Right lobe of liver (tissue), 6 donors: Measurements from ENCODE around the gene FAM151A. TPM values are rescaled to one million over a fixed set of nuclear protein-coding genes. Genes with fewer than 3 reads are reported as not detected.

Source experiments
- ATAC-seq, 4 donors: fragments of 200-7000 bp; cut with Tn5 transposase; one replicate each; pipeline ENCODE4 v1.9.1; 2020; ENCODE audit warnings: mild to moderate bottlenecking in 4 of 4, moderate library complexity in 4 of 4
- DNase-seq, 3 donors: peaks; one replicate each; pipeline ENCODE4 v3.0.0-alpha.2; 2020
- H3K27ac ChIP-seq, 3 donors: fragments of 200-600 bp; one replicate each; pipeline ENCODE4 v1.8.0; 2022
- H3K27me3 ChIP-seq, 2 donors: fragments of 200-600 bp; one replicate each; pipeline ENCODE4 v1.8.0; 2022
- H3K36me3 ChIP-seq, 4 donors: fragments of 200-600 bp; sonication (generic) in 1 of 4; one replicate each; pipeline versions ENCODE4 v1.5.1 to v1.8.0; 2017 to 2022; ENCODE audit warnings: control low read depth in 1 of 4
- H3K4me1 ChIP-seq, 4 donors: fragments of 200-600 bp; sonication (generic) in 1 of 4; one replicate each; pipeline versions ENCODE4 v1.5.1 to v1.8.0; 2017 to 2022; ENCODE audit warnings: control low read depth in 1 of 4
- H3K4me3 ChIP-seq, 3 donors: fragments of 200-600 bp; one replicate each; pipeline ENCODE4 v1.8.0; 2022
- H3K9me3 ChIP-seq, 4 donors: fragments of 200-600 bp; sonication (generic) in 1 of 4; one replicate each; pipeline versions ENCODE4 v1.5.1 to v1.8.0; 2017 to 2022; ENCODE audit warnings: control low read depth in 1 of 4
- POLR2A ChIP-seq: fragments of 450-650 bp; IDR thresholded peaks from one replicate; pipeline ENCODE4 v1.6.1; 2017; ENCODE audit warnings: antibody characterized with exemption, mild to moderate bottlenecking
- WGBS: methylation state at CpG from one replicate; pipeline ENCODE4 v1.1.6; 2018; ENCODE audit warnings: low coverage, low lambda C conversion rate; ENCODE audit not compliant: insufficient coverage; ENCODE audit errors: missing lambda C conversion rate; 5-methylcytosine and 5-hydroxymethylcytosine counted together
- intact Hi-C, 2 donors: fragments of 100-400 bp; cut with DNase I; formaldehyde crosslinking; loops; one replicate each; pipeline versions ENCODE4 v1.11.2 to v1.14.1; 2022
- total RNA-seq, 6 experiments: library from RNA; depleted of rRNA in 2 of 6; stranded (reverse); fragments of >200 nt in 2 of 6; fragmentation: NEBNext Ultra II Directional in 3 of 6; extraction: Animal tissue kit (Norgen Biotek cat#: 25700) in 3 of 6; gene quantifications; one replicate each; pipeline versions ENCODE4 v1.1.0 to v1.2.4, GENCODE V29; 2016 to 2023
- TF ChIP-seq, protein P1 (sequence below), 4 donors: fragments of 200-600 bp in 3 of 4; fragments of 450-650 bp in 1 of 4; IDR thresholded peaks; one replicate each; pipeline versions ENCODE4 v1.5.1 to v1.8.0; 2016 to 2022; ENCODE audit warnings: antibody characterized with exemption in 4 of 4, mild to moderate bottlenecking in 2 of 4
- donor health status: DM: no; HTN: yes; CAD: no.
- donor health status: DM: no; HTN: no; CAD: no.
- donor health status: DM: no; HTN: no; CAD: no.
- donor health status: DM: no; HTN: yes; CAD: no.
- donor health status: DM: no; HTN: yes; CAD: no.

FAM151A gene
- total RNA-seq, 6 experiments from 2014 or later = 0.12 to 72.9 (median 5.2) TPM

DNA sequence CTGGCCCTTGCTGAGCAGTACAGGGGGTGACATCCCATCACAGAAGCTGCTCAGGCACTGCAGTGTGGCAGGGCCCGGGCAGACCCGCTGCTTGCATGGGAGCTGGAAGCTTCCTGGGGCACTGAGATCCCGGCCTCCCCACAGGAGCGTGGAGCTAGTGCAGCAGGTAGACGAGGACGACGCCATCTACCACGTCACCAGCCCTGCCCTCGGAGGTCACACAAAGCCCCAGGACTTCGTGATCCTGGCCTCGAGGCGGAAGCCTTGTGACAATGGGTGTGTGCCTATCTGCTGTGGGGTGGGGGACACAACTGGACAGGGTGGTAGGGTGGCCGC, 16.4 kb downstream of the FAM151A start:
- H3K27me3 ChIP-seq = no peaks in the 10 kb centered on the region
- no peaks in the 10 kb centered on the region for H3K36me3 ChIP-seq
- TF ChIP-seq POLR2A = no peak
- TF ChIP-seq, protein P1, sequence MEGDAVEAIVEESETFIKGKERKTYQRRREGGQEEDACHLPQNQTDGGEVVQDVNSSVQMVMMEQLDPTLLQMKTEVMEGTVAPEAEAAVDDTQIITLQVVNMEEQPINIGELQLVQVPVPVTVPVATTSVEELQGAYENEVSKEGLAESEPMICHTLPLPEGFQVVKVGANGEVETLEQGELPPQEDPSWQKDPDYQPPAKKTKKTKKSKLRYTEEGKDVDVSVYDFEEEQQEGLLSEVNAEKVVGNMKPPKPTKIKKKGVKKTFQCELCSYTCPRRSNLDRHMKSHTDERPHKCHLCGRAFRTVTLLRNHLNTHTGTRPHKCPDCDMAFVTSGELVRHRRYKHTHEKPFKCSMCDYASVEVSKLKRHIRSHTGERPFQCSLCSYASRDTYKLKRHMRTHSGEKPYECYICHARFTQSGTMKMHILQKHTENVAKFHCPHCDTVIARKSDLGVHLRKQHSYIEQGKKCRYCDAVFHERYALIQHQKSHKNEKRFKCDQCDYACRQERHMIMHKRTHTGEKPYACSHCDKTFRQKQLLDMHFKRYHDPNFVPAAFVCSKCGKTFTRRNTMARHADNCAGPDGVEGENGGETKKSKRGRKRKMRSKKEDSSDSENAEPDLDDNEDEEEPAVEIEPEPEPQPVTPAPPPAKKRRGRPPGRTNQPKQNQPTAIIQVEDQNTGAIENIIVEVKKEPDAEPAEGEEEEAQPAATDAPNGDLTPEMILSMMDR (IDR thresholded peaks at IDR 0.05) = no peak
- H3K4me1 ChIP-seq = no peaks in the 10 kb centered on the region
- no peaks in the 10 kb centered on the region for H3K9me3 ChIP-seq
- DNase-seq (no peak), ATAC-seq (no peak)
- H3K27ac ChIP-seq = no peak overlapping the region
- intact Hi-C loops = no loop called here
- WGBS = no CpG with 5 or more reads among the region's 13 CpGs
- H3K4me3 ChIP-seq = no peak overlapping the region

GRCh38 chr1:54606096-54606989, 17.0 kb downstream of the FAM151A start:
- TF ChIP-seq, protein P1 (IDR thresholded peaks at IDR 0.05) = no peak
- no peak for TF ChIP-seq POLR2A
- Histone ChIP-seq H3K4me3 (no peak overlapping the region), H3K27me3 (no peaks in the 10 kb centered on the region), H3K27ac (no peak overlapping the region), H3K4me1 (no peaks in the 10 kb centered on the region), H3K36me3 (no peaks in the 10 kb centered on the region), H3K9me3 (no peaks in the 10 kb centered on the region)
- WGBS = 77% methylated on average over 5 of the region's 9 CpGs
- intact Hi-C loops = no loop called here
- no peak for DNase-seq
- no peak for ATAC-seq

DNA sequence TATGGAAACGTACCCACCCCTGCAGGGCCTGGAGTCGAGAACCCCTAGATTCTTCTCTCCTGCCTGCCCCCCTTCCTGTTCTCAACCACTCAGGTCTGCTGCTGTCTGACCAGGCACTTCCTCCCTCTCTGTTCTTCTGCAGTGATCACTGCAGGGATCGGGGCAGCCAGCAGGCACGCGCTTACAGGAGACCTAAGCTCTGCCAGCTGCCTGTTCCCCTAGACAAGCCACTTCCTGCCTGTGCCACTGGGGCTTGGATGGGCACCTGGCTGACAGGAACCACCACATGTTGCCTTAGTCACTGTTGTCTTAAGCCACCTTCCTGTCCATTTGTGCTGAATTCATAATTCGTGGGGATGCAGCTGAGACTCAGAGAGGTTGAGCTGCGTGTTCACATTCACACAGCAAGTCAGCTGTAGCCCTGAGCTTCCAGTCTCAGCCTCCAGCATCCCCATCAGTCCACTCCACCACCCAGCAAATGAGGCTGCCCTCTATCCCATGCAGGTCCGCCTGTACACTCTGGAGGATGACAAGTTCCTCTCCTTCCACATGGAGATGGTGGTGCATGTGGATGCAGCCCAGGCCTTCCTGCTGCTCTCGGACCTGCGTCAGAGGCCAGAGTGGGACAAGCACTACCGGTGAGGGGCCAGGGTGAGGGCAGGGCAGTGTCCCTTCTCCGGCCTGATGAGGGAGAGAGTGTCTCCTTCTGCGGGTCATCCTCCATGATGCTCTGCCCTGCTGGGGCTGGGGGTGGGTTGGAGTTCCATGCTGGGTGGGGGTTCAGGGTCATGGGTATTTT, 18.6 kb downstream of the FAM151A start:
- ATAC-seq (no peak), DNase-seq (no peak)
- Histone ChIP-seq H3K9me3 (no peaks in the 10 kb centered on the region), H3K27me3 (no peaks in the 10 kb centered on the region), H3K36me3 (no peaks in the 10 kb centered on the region), H3K4me1 (no peaks in the 10 kb centered on the region), H3K27ac (no peak overlapping the region), H3K4me3 (no peak overlapping the region)
- TF ChIP-seq POLR2A = no peak
- TF ChIP-seq, protein P1 (IDR thresholded peaks at IDR 0.05) = no peak
- 62% methylated on average over 5 of the region's 13 CpGs for WGBS
- intact Hi-C loops = no loop called here

- Histone ChIP-seq H3K4me3 (no peak overlapping the region), H3K9me3 (no peaks in the 10 kb centered on the region), H3K4me1 (no peaks in the 10 kb centered on the region), H3K27ac (no peak overlapping the region), H3K36me3 (no peaks in the 10 kb centered on the region), H3K27me3 (no peaks in the 10 kb centered on the region)
- TF ChIP-seq POLR2A = no peak
- TF ChIP-seq, protein P1 (IDR thresholded peaks at IDR 0.05) = no peak
- no peak for ATAC-seq
- no peak for DNase-seq
- WGBS = no CpG with 5 or more reads among the region's 7 CpGs
- intact Hi-C loops = no loop called here
Measured at GRCh38 chr1:54604051-54604450, 19.3 kb downstream of the FAM151A start.
